Activated T-cell treated with anti-CD3 and anti-CD28 coated beads, Interleukin-2, amount 50 U/mL, for 72 hours (primary cell): Measurements from ENCODE around the gene SLC26A3. TPM values are rescaled to one million over a fixed set of nuclear protein-coding genes. Genes with fewer than 3 reads are reported as not detected.

Experiments used
- ATAC-seq, 2 donors: fragments of 150-1000 bp; cut with Tn5 transposase; replicated peaks in 1 of 2; 2 replicates each; pipeline ENCODE4 v1.10.0; 2021; ENCODE audit warnings: moderate library complexity in 2 of 2, mild to moderate bottlenecking in 1 of 2
- DNase-seq, 2 donors: peaks; one replicate each; pipeline ENCODE4 v3.0.0; 2021 to 2022; ENCODE audit warnings: mixed read lengths in 1 of 2
- H3K27ac Mint-ChIP-seq: one replicate; pipeline ENCODE4 v1.8.0; 2022; ENCODE audit warnings: mild to moderate bottlenecking, moderate library complexity, mixed read lengths
- H3K27me3 Mint-ChIP-seq: one replicate; pipeline ENCODE4 v1.8.0; 2022; ENCODE audit warnings: low read depth, mixed read lengths
- H3K36me3 Mint-ChIP-seq, 2 donors: one replicate each; pipeline ENCODE4 v1.8.0; 2022; ENCODE audit warnings: mixed read lengths in 2 of 2, mild to moderate bottlenecking in 1 of 2; ENCODE audit not compliant: insufficient read depth in 2 of 2
- H3K4me1 Mint-ChIP-seq: one replicate; pipeline ENCODE4 v1.8.0; 2022; ENCODE audit warnings: low read depth, mixed read lengths
- H3K4me3 Mint-ChIP-seq, 2 donors: one replicate each; pipeline ENCODE4 v1.8.0; 2022; ENCODE audit warnings: mild to moderate bottlenecking in 2 of 2, mixed read lengths in 2 of 2, moderate library complexity in 2 of 2
- H3K9me3 Mint-ChIP-seq, 2 donors: one replicate each; pipeline ENCODE4 v1.8.0; 2022; ENCODE audit warnings: mixed read lengths in 2 of 2
- total RNA-seq, 2 donors: library from RNA; stranded (reverse); gene quantifications; one replicate each; pipeline ENCODE4 v1.2.3, GENCODE V29; 2022

The SLC26A3 gene
- total RNA-seq, 2 donors from 2014 or later = not detected

- Mint-ChIP-seq H3K9me3 (no peaks in the 10 kb centered on the region), H3K36me3 (no peaks in the 10 kb centered on the region), H3K4me3 (no peak overlapping the region), H3K27me3 (peaks cover 25% of the 10 kb centered on the region), H3K4me1 (no peaks in the 10 kb centered on the region), H3K27ac (no peak overlapping the region)
- DNase-seq = peak; percentile 50 to 61
- no peak for ATAC-seq
Measured at GRCh38 chr7:107725138-107725740, 77.8 kb downstream of the SLC26A3 start.

GRCh38 chr7:107723255-107723654, 79.8 kb downstream of the SLC26A3 start:
- Mint-ChIP-seq H3K4me3 (no peak overlapping the region), H3K9me3 (no peaks in the 10 kb centered on the region), H3K27me3 (peaks cover 24% of the 10 kb centered on the region), H3K36me3 (no peaks in the 10 kb centered on the region), H3K4me1 (no peaks in the 10 kb centered on the region), H3K27ac (no peak overlapping the region)
- DNase-seq (no peak), ATAC-seq (no peak)

GRCh38 chr7:107721286-107721685, 81.7 kb downstream of the SLC26A3 start:
- H3K27ac Mint-ChIP-seq = no peak overlapping the region
- H3K36me3 Mint-ChIP-seq = no peaks in the 10 kb centered on the region
- H3K9me3 Mint-ChIP-seq = no peaks in the 10 kb centered on the region
- H3K27me3 Mint-ChIP-seq = peaks cover 4% of the 10 kb centered on the region
- DNase-seq (no peak), ATAC-seq (no peak)
- H3K4me1 Mint-ChIP-seq = no peaks in the 10 kb centered on the region
- H3K4me3 Mint-ChIP-seq = no peak overlapping the region

- Mint-ChIP-seq H3K27ac (no peak overlapping the region), H3K36me3 (no peaks in the 10 kb centered on the region), H3K27me3 (no peaks in the 10 kb centered on the region), H3K4me1 (no peaks in the 10 kb centered on the region), H3K4me3 (no peak overlapping the region), H3K9me3 (no peaks in the 10 kb centered on the region)
- DNase-seq (no peak), ATAC-seq (no peak)
Measured at GRCh38 chr7:107718456-107719193, 84.4 kb downstream of the SLC26A3 start.

GRCh38 chr7:107715531-107715930, 87.5 kb downstream of the SLC26A3 start:
- Mint-ChIP-seq H3K4me3 (no peak overlapping the region), H3K36me3 (no peaks in the 10 kb centered on the region), H3K27me3 (no peaks in the 10 kb centered on the region), H3K9me3 (no peaks in the 10 kb centered on the region), H3K27ac (no peak overlapping the region), H3K4me1 (no peaks in the 10 kb centered on the region)
- ATAC-seq = no peak
- DNase-seq = no peak

Other genes starting within 250 kb of the SLC26A3 start
- gene COG5, start 239.3 kb downstream of the SLC26A3 start, total RNA-seq = 10 to 100 TPM; 30.4 to 55.5 TPM
- 10 to 100 TPM; 14.9 to 16.3 TPM for gene DUS4L, start 239.3 kb downstream of the SLC26A3 start, total RNA-seq
- 10 to 100 TPM; 37.8 to 44.3 TPM for gene BCAP29, start 223.0 kb downstream of the SLC26A3 start, total RNA-seq
- gene SLC26A4, start 142.4 kb downstream of the SLC26A3 start, total RNA-seq = 10 to 100 TPM in 1 of 2 donors, 1 to 10 TPM in 1; 7.9 to 18.3 TPM
- gene CBLL1, start 59.1 kb downstream of the SLC26A3 start, total RNA-seq = 10 to 100 TPM; 39.8 to 44.6 TPM
- 100 to 1,000 TPM; 104 to 105 TPM for gene DLD, start 88.0 kb upstream of the SLC26A3 start, total RNA-seq
- under 1 TPM in 1 of 2 donors, not detected in 1; 0.10 TPM for gene LAMB1, start 199.9 kb upstream of the SLC26A3 start, total RNA-seq